Measurements from ENCODE around the gene NTN4.

- no peak for TF ChIP-seq POLR2A (IDR thresholded peaks at IDR 0.05)
- no peak for TF ChIP-seq CTCF (IDR thresholded peaks at IDR 0.05)
Observed at GRCh38 chr12:95640516-95640915, 150.0 kb downstream of the NTN4 start.

Data from ovary (tissue), 3 donors.